ENCODE measurements around the gene BRF1.

BRF1 gene

DNA sequence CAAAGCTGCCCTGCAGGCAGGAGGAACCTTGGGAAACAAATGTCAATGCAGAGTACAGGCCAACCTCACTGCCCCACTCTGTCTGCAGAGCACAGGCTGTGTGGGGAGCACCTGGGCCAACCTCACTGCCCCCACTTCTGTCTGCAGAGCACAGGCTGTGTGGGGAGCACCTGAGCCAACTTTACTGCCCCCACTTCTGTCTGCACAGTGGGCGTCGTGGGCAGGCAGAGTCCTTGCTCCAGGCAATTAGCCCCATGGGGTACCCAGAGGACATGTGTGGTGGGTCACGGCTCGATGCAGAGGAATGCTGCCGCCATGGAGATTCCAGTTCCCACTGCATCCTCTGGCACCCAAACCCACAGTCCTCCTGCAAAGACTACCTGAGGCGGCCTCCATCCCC is 26.2 kb downstream of the BRF1 start:
- H3K9ac ChIP-seq (ENCODE audit: low read length): no peak overlapping the region
- no peak for DNase-seq
- no peak overlapping the region for H3K4ac ChIP-seq (ENCODE audit: low read depth in 1 of 2, low read length in 2 of 2)
- no peaks in the 10 kb centered on the region for H3K9me3 ChIP-seq (ENCODE audit: control insufficient read depth, low read length)
- H3K18ac ChIP-seq (ENCODE audit: low read depth in 1 of 2, low read length in 2 of 2): no peak overlapping the region
- H3K27me3 ChIP-seq (ENCODE audit: control insufficient read depth in 1 of 2, insufficient read depth in 1 of 2, low read length in 2 of 2): no peaks in the 10 kb centered on the region
- H3K14ac ChIP-seq (ENCODE audit: low read length in 2 of 2): peak overlapping the region in 1 of 2 experiments; percentile 2
- no peak overlapping the region for H4K91ac ChIP-seq (ENCODE audit: low read length)
- H3K4me1 ChIP-seq (ENCODE audit: control insufficient read depth, insufficient read depth, low read depth, low read length): peaks cover 19% of the 10 kb centered on the region
- H2BK120ac ChIP-seq (ENCODE audit: low read depth, low read length): no peak overlapping the region
- H2AK5ac ChIP-seq (ENCODE audit: low read length, severe bottlenecking): no peak overlapping the region
- H4K8ac ChIP-seq (ENCODE audit: low read length): no peak overlapping the region
- 95% methylated on average over 3 of the region's 6 CpGs for WGBS
- H2AFZ ChIP-seq (ENCODE audit: low read depth, low read length): no peak overlapping the region
- peaks cover 29% of the 10 kb centered on the region for H3K79me1 ChIP-seq (replicated peaks; ENCODE audit: low read length, poor library complexity, severe bottlenecking)
- no peak overlapping the region for H2BK12ac ChIP-seq (ENCODE audit: low read length in 2 of 2)
- no peak overlapping the region for H3K23ac ChIP-seq (ENCODE audit: low read length in 2 of 2)
- peaks cover 0 to 18% of the 10 kb centered on the region in 2 experiments for H3K36me3 ChIP-seq (ENCODE audit: control insufficient read depth in 1 of 2, insufficient read depth in 2 of 2, low read depth in 1 of 2, low read length in 2 of 2)
- no peak overlapping the region for H3K27ac ChIP-seq (ENCODE audit: low read length, poor library complexity, severe bottlenecking)
- no peak overlapping the region for H2BK5ac ChIP-seq (ENCODE audit: low read depth, low read length, poor library complexity, severe bottlenecking)
- H3K4me2 ChIP-seq (ENCODE audit: low read length, poor library complexity, severe bottlenecking): no peak overlapping the region
- no peak overlapping the region for H3K4me3 ChIP-seq (ENCODE audit: insufficient read depth in 1 of 2, low read depth in 1 of 2, low read length in 2 of 2)
- H2BK15ac ChIP-seq (ENCODE audit: low read depth, poor library complexity, severe bottlenecking): no peak overlapping the region

DNA sequence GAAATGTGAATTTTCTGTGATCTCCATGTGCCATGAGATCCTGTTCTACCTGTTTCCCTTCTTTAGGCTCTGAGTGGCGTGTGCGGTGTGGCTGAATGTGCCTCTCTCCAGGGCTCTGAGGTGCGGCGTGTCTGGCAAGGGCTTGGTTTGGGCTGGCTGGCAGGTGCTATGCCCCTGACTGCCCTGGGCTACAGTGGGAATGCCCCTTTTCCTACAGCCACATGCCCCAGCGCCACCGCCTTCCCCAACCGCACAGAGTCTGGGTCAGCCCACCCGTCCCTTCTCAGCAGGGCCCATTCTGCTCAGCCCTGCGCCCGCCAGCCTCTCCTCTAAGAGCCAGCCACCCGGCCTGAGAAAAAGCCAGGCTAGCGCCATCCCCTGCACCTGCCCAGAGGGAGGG is 27.7 kb downstream of the BRF1 start:
- WGBS: 89% methylated on average over 12 of the region's 12 CpGs
- Histone ChIP-seq H3K9me3 (ENCODE audit: control insufficient read depth, low read length) (no peaks in the 10 kb centered on the region), H2BK120ac (ENCODE audit: low read depth, low read length) (no peak overlapping the region), H4K91ac (ENCODE audit: low read length) (no peak overlapping the region), H3K18ac (ENCODE audit: low read depth in 1 of 2, low read length in 2 of 2) (no peak overlapping the region), H3K4me2 (ENCODE audit: low read length, poor library complexity, severe bottlenecking) (no peak overlapping the region), H3K27ac (ENCODE audit: low read length, poor library complexity, severe bottlenecking) (no peak overlapping the region), H2AFZ (ENCODE audit: low read depth, low read length) (no peak overlapping the region), H3K79me1 (replicated peaks; ENCODE audit: low read length, poor library complexity, severe bottlenecking) (peaks cover 37% of the 10 kb centered on the region), H3K14ac (ENCODE audit: low read length in 2 of 2) (peak overlapping the region in 1 of 2 experiments; percentile 31), H3K27me3 (ENCODE audit: control insufficient read depth in 1 of 2, insufficient read depth in 1 of 2, low read length in 2 of 2) (no peaks in the 10 kb centered on the region), H3K23ac (ENCODE audit: low read length in 2 of 2) (no peak overlapping the region), H3K9ac (ENCODE audit: low read length) (no peak overlapping the region), H3K4me3 (ENCODE audit: insufficient read depth in 1 of 2, low read depth in 1 of 2, low read length in 2 of 2) (no peak overlapping the region), H3K4ac (ENCODE audit: low read depth in 1 of 2, low read length in 2 of 2) (no peak overlapping the region), H4K8ac (ENCODE audit: low read length) (no peak overlapping the region), H2BK15ac (ENCODE audit: low read depth, poor library complexity, severe bottlenecking) (no peak overlapping the region), H2BK12ac (ENCODE audit: low read length in 2 of 2) (no peak overlapping the region), H3K4me1 (ENCODE audit: control insufficient read depth, insufficient read depth, low read depth, low read length) (peaks cover 19% of the 10 kb centered on the region), H3K36me3 (ENCODE audit: control insufficient read depth in 1 of 2, insufficient read depth in 2 of 2, low read depth in 1 of 2, low read length in 2 of 2) (peaks cover 0 to 33% of the 10 kb centered on the region in 2 experiments), H2AK5ac (ENCODE audit: low read length, severe bottlenecking) (no peak overlapping the region), H2BK5ac (ENCODE audit: low read depth, low read length, poor library complexity, severe bottlenecking) (no peak overlapping the region)
- no peak for DNase-seq

DNA sequence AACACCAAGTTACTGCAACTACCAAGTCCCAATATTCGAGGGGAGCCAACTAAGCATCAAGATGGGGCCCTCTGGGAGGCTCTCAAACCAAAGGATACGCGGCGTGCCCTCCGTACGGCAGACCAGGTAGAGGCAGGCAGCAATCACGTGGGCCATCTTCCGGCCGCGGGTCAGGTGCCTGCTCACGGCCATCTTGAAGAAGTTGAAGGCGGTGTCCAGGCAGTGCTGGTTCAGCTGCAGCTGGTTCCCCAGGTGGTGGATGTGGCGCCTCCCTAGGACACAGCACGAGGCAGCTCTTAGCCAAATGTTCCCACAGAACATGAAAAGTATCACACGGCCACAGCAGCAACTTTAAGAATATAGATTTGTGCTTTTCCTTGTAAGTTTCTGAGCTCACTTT is 28.2 kb downstream of the BRF1 start:
- H4K8ac ChIP-seq (ENCODE audit: low read length): no peak overlapping the region
- WGBS: 95% methylated on average over 12 of the region's 15 CpGs
- no peak overlapping the region for H3K4me3 ChIP-seq (ENCODE audit: insufficient read depth in 1 of 2, low read depth in 1 of 2, low read length in 2 of 2)

DNA sequence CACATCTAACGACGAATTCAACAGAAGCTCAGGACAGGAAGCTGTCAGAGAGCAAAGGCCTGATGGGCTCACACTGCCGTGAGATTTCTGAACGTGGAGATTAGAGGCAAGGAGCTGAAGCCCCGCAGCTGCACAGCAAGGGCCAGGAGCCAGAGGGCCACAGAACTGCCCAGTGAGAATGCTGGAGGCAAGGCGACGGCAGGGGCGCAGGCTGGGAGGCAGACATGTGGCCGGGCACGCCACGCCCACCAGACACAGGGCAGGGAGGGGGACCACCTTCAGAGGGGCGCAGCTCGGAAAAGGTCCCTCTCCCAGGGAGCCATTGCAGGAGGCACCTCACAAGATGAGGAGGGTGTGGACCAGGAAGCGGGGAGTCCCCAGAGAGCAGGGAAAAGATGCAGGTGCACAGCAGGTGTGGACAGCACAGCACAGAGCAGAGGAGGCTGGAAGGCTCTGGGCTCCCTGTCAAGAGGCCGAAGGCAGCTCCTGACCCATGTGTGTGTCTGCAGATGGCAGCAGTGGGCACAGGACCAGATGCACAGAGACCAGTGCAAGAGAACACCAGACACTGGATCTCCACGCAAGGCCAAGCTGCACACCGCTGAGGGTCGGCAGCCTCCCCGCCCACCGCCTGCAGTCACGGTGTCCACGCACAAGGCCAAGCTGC is 29.4 kb downstream of the BRF1 start:
- WGBS: 94% methylated on average over 22 of the region's 22 CpGs
- Histone ChIP-seq H3K27ac (ENCODE audit: low read length, poor library complexity, severe bottlenecking) (no peak overlapping the region), H3K36me3 (ENCODE audit: control insufficient read depth in 1 of 2, insufficient read depth in 2 of 2, low read depth in 1 of 2, low read length in 2 of 2) (peaks cover 7 to 41% of the 10 kb centered on the region in 2 experiments), H3K4me3 (ENCODE audit: insufficient read depth in 1 of 2, low read depth in 1 of 2, low read length in 2 of 2) (no peak overlapping the region), H3K4me1 (ENCODE audit: control insufficient read depth, insufficient read depth, low read depth, low read length) (peaks cover 19% of the 10 kb centered on the region), H4K8ac (ENCODE audit: low read length) (no peak overlapping the region), H2BK120ac (ENCODE audit: low read depth, low read length) (no peak overlapping the region), H2BK5ac (ENCODE audit: low read depth, low read length, poor library complexity, severe bottlenecking) (no peak overlapping the region), H3K14ac (ENCODE audit: low read length in 2 of 2) (no peak overlapping the region), H3K9ac (ENCODE audit: low read length) (no peak overlapping the region), H3K4me2 (ENCODE audit: low read length, poor library complexity, severe bottlenecking) (no peak overlapping the region), H2BK15ac (ENCODE audit: low read depth, poor library complexity, severe bottlenecking) (no peak overlapping the region), H3K4ac (ENCODE audit: low read depth in 1 of 2, low read length in 2 of 2) (no peak overlapping the region), H3K18ac (ENCODE audit: low read depth in 1 of 2, low read length in 2 of 2) (no peak overlapping the region), H2BK12ac (ENCODE audit: low read length in 2 of 2) (no peak overlapping the region), H3K23ac (ENCODE audit: low read length in 2 of 2) (no peak overlapping the region), H2AFZ (ENCODE audit: low read depth, low read length) (no peak overlapping the region), H2AK5ac (ENCODE audit: low read length, severe bottlenecking) (no peak overlapping the region), H4K91ac (ENCODE audit: low read length) (no peak overlapping the region), H3K79me1 (replicated peaks; ENCODE audit: low read length, poor library complexity, severe bottlenecking) (peaks cover 38% of the 10 kb centered on the region), H3K9me3 (ENCODE audit: control insufficient read depth, low read length) (no peaks in the 10 kb centered on the region), H3K27me3 (ENCODE audit: control insufficient read depth in 1 of 2, insufficient read depth in 1 of 2, low read length in 2 of 2) (no peaks in the 10 kb centered on the region)
- DNase-seq: no peak

More for the DNA sequence above, 28.2 kb downstream of the BRF1 start:
- no peak overlapping the region for H3K4me2 ChIP-seq (ENCODE audit: low read length, poor library complexity, severe bottlenecking)
- no peak overlapping the region for H3K23ac ChIP-seq (ENCODE audit: low read length in 2 of 2)
- peaks cover 19% of the 10 kb centered on the region for H3K4me1 ChIP-seq (ENCODE audit: control insufficient read depth, insufficient read depth, low read depth, low read length)
- DNase-seq: no peak
- peaks cover 38% of the 10 kb centered on the region for H3K79me1 ChIP-seq (replicated peaks; ENCODE audit: low read length, poor library complexity, severe bottlenecking)
- no peak overlapping the region for H3K18ac ChIP-seq (ENCODE audit: low read depth in 1 of 2, low read length in 2 of 2)
- H2AK5ac ChIP-seq (ENCODE audit: low read length, severe bottlenecking): no peak overlapping the region
- H2BK12ac ChIP-seq (ENCODE audit: low read length in 2 of 2): no peak overlapping the region
- no peak overlapping the region for H3K9ac ChIP-seq (ENCODE audit: low read length)
- H3K14ac ChIP-seq (ENCODE audit: low read length in 2 of 2): no peak overlapping the region
- H3K9me3 ChIP-seq (ENCODE audit: control insufficient read depth, low read length): no peaks in the 10 kb centered on the region
- H4K91ac ChIP-seq (ENCODE audit: low read length): no peak overlapping the region
- no peak overlapping the region for H3K27ac ChIP-seq (ENCODE audit: low read length, poor library complexity, severe bottlenecking)
- H2BK120ac ChIP-seq (ENCODE audit: low read depth, low read length): no peak overlapping the region
- no peak overlapping the region for H2BK5ac ChIP-seq (ENCODE audit: low read depth, low read length, poor library complexity, severe bottlenecking)
- H2AFZ ChIP-seq (ENCODE audit: low read depth, low read length): no peak overlapping the region
- no peak overlapping the region for H3K4ac ChIP-seq (ENCODE audit: low read depth in 1 of 2, low read length in 2 of 2)
- peaks cover 0 to 38% of the 10 kb centered on the region in 2 experiments for H3K36me3 ChIP-seq (ENCODE audit: control insufficient read depth in 1 of 2, insufficient read depth in 2 of 2, low read depth in 1 of 2, low read length in 2 of 2)
- H2BK15ac ChIP-seq (ENCODE audit: low read depth, poor library complexity, severe bottlenecking): no peak overlapping the region
- H3K27me3 ChIP-seq (ENCODE audit: control insufficient read depth in 1 of 2, insufficient read depth in 1 of 2, low read length in 2 of 2): no peaks in the 10 kb centered on the region

Measured in mesenchymal stem cell (in vitro differentiated cells and primary cell).